DMS114 treated with DMSO at 0.1 percent for 48 hours (cell line): ENCODE results near the gene OGT.

Experiments
- DNase-seq: peaks from one replicate; lab custom pipeline; 2025; ENCODE audit not compliant: unreplicated experiment; lab: John Stamatoyannopoulos, UW

OGT gene

GRCh38 chrX:71621603-71622002 is 88.7 kb downstream of the OGT start:
- DNase-seq = no peak

- DNase-seq = no peak
Measured at GRCh38 chrX:71622032-71622575, 89.2 kb downstream of the OGT start.

- DNase-seq = no peak
Measured at GRCh38 chrX:71622576-71623450, 89.9 kb downstream of the OGT start.

- no peak for DNase-seq
Measured at GRCh38 chrX:71623714-71624113, 90.8 kb downstream of the OGT start.

GRCh38 chrX:71625471-71625870 is 92.6 kb downstream of the OGT start:
- no peak for DNase-seq
